GM08714 (cell line): ENCODE measurements around the gene FAM53C.
A peak's percentile ranks its signal among the peaks of the same experiment; 100 is the strongest.
"Not testable (repeated sequence)": the region's sequence is repeated elsewhere in the genome, so short reads cannot be mapped to it uniquely, and the experiment has no call there.

Source experiments
- H3K4me3 ChIP-seq: fragments of 200-500 bp; sonication (Bioruptor generic); 2 replicates; pipeline ENCODE4 v1.5.1; 2014; ENCODE audit warnings: mild to moderate bottlenecking, low read length, inconsistent platforms
- ZNF274 ChIP-seq: IDR thresholded peaks from 2 replicates; pipeline ENCODE4 v1.6.1; 2012; ENCODE audit warnings: mild to moderate bottlenecking, low read depth, low read length

FAM53C gene

DNA sequence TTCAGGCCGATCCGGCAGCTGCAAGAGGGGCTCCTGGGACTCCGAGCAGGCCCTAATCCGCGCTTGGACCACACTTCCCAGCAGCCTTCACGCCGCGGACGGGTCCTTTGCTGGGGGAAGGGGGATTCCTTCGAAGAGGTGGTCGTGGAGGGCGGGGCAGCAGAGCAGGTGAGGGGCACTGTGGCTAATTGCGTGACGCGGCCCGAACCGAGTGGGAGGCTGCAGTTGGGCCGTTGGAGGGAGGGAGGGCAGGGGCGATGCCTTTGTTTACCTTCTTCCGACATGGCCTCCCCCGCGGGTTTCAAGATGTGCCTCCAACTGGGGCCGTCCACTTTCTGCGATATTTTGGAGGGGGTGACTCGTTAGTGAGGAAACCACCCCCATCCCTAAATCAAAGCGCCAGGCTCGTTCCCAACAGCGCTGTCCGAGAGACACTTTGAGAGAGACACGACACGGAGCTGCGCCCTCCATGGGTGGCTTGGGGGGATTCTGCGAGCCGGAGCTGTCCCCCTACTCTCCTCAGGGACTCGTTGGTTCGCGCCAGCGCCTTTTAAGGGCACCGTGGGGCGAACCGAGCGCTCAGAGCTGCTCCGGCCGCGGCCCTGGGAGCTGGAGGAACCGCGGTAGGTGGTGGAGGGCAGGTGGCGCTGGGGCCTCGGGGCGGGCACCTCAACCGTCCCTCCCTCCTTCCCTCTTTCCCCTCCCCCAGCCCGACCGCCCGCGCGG lies at the start of gene FAM53C:
Gene FAM53C (plus strand): TSS at position 582 of the 726 bp plus-strand sequence. CDS start 3,070 bp downstream, outside the sequence.
- TF ChIP-seq ZNF274, result no peak

GRCh38 chr5:138289296-138289695 lies 48.8 kb upstream of the FAM53C start:
- TF ChIP-seq ZNF274, result no peak
- no peak overlapping the region for H3K4me3 ChIP-seq

More for the DNA sequence above, at the start of gene FAM53C:
- H3K4me3 ChIP-seq, result peak within 1 kb of the TSS; percentile 81

GRCh38 chr5:138303372-138303771 lies 34.7 kb upstream of the FAM53C start:
- no peak for TF ChIP-seq ZNF274

DNA sequence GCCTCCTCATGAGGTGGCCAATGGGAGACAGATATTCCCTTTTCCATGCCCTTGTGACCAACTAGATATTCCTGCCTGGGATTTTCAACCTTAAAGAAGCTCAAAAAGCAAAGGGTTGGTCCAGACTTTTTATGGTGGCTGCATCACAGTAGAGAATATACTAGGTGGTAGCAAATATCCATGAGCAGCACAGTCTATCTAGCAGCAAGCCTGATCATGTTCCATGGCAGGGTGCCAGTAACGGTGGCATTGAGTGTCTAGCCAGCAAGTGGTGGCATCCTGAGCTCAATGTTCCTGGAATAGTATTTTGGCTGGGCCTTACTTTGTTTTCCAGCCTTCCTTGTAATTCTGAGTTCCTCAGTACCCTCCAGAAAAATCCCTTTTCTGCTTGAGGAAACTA lies 32.3 kb upstream of the FAM53C start:
- no peak overlapping the region for H3K4me3 ChIP-seq
- no peak for TF ChIP-seq ZNF274

More at GRCh38 chr5:138303372-138303771, 34.7 kb upstream of the FAM53C start:
- H3K4me3 ChIP-seq, result no peak overlapping the region

DNA sequence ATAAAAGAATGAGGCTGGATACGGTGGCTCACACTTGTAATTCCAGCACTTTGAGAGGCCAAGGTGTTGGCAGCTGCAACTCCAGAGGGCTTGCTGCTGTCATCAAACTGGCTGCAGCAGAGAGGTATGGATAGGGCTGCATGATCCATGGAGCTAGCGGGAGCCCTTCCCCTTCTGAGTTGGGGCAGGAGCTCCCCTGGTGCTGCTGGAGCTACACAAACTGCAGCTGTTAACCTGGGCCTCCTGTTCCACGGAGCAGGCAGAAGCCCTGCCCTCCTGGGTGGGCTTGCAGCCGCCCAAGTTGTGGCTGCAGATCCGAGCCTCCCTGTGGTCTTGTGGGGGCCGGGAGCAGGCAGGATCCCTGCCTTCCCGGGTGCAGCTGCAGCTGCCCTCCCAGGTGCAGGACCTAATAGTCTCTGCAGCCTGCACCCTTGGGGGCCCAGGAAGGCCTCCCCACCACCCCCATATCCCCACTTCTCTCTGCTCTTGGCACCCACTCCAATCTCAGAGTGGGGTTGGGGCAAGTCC lies 22.3 kb upstream of the FAM53C start:
- TF ChIP-seq ZNF274, result no peak
- no peak overlapping the region for H3K4me3 ChIP-seq

DNA sequence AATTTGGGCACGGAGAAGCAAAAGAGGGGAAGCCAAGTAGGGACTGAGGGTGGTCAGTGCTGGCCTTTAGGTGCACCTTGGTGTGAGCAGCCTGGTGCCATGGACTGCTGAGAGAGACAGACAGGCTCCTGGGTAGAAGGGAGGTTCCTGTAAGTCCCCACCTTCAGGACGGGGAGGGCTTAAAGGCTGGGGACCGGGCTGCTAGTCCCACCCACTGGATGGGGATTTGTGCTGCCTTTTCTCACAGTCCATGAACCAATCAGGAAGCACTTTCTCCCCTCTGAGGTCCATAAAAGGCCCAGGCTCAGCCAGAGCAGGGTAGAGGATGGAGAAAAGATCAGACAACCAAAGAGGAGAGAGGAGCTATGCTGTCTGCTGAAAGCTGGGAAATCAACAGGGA lies 21.7 kb upstream of the FAM53C start:
- no peak for TF ChIP-seq ZNF274
- H3K4me3 ChIP-seq, result no peak overlapping the region

- H3K4me3 ChIP-seq, result not testable (repeated sequence)
Observed at GRCh38 chr5:138318211-138318610, 19.9 kb upstream of the FAM53C start.

DNA sequence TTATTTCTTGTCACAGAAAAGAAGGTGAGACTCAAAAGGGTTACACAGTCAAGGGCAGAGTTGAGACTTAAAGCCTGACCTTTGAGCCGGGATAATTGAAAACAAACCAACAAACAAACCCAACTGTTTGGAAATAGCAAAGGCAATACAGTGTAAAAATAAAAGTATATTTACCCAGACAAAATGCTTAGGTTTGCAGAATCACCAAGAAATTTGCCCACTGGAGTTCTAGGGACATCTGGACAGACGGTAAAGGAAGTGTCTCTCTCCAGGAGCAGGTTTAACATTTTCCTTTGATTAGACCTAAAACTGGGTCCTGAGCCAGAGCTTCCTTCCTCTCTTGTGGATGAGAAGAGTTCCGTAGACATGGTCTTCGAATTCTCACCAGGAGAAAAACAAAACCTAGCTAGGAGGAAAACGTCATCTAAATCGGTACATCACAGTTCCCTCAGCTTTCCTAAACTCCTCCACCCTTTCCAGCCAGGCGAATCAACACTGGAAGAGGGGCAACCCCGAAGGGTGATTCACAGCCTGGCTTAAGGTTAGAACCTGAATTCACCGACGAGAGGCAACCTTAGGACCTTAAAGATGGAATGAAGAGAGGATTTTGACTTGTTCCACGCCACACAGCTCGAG lies 7.1 kb upstream of the FAM53C start:
- TF ChIP-seq ZNF274, result no peak
- H3K4me3 ChIP-seq, result peak overlapping the region; percentile 82

DNA sequence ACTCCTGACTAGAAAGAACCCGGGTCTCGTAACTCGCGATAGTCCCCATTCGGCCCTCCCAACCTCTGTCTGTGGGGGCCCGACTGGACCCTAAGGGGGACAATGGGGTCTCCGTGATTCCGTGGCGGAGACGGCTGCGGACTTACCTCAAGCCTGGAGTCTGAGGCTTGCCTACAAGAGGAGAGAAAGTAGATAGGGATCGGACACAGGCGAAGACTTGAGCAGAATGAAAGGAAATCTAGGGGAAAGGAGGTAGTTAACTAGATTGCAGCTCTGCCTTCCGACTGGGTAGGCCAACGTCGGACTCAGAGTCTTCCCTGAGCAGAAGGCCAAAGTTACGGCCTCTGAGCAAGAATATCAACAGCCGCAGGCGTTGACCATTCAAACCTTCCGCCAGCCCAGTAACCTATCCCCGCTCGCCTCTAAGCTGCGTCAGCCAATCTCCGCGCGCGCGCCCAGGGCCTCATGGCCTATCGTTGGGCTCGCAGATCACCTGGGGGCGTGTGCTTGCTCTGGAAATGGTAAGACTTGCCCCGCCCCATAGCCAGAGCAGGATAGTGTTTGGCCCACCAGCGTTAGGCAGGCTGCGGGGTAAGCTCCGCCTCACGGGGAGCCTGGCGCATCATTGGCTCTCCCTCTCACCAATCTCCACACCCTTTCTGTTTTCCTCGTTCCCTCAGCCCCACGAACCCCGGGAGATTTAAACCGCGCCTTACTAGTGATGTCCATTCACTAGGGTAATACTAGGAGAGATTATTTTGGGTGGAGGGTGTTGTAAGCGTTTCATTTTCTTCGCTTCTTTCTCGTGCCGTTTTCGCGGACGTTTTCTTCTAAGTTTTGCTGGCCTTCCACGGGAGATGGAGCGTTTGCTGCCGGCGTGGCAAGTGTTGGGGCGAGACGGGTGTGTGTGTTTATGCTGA lies 6.4 kb upstream of the FAM53C start, which contains the start of gene CDC25C:
Gene CDC25C (minus strand): TSS at position 356 of the 920 bp plus-strand sequence. CDS start 624 bp downstream, outside the sequence.
- H3K4me3 ChIP-seq, result peak within 1 kb of the TSS; percentile 89
- no peak for TF ChIP-seq ZNF274

DNA sequence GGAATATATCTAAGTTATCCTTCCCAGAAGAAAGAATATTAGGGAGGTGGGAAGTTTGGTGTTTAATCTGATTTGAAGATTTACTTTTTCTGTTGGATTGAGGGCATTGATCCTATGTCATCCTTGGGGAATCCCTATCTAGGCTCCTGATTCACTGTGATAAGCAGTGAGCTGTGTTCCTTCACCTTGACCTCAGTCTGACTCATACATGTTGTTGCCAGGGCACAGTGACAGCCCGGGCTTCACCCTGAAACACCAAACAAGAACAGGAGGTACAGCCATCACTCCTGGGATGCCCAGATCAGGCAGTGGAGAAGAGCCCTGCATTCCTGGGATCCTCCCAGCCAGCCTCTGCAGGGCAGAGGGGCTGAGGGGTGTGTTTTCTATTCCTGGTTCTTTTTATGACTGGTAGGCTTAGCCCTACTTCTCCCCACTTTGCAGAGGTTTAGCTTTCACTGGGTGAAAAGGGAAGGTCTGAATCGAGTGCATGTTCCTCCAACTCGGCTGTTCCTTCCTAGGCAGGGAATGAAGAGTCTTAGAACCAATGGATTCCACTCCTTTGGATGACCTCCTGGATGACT lies 3.1 kb upstream of the FAM53C start:
- H3K4me3 ChIP-seq, result no peak overlapping the region
- no peak for TF ChIP-seq ZNF274

DNA sequence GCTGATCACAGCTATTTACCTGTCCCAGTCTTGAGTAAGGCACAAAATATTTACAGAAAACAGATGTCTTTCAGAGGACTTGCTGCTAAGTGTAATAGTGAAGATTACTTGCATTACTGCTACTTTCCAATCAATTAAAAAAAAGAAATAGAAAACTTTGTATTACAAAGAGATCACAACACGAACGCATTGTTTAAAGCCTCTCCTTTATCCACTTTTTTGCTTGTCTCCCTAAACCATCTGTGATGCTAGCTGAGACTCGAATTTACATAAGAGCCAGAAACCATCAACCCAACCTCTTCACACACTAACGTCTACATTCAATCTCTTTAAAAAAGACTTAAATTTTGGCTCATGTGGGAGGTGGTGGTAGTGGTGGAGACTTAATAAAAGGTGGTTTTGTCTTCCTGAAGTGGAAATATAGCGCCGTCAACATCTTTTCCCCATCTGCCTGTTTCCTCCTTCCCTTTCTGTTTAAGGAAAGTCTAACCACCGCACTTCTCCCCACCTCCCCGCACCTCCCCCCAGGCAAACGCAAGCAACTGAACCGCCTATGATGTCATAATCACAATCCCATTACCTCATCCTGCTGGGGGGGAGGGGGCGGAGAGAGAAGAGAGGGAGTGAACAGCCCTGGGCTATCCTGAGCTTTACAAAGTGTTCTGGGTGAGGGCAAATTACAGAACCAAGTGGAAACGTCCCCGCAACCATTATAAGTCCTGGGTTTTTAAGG lies 948 bp upstream of the FAM53C start:
- H3K4me3 ChIP-seq, result peak overlapping the region; percentile 81
- TF ChIP-seq ZNF274, result no peak

DNA sequence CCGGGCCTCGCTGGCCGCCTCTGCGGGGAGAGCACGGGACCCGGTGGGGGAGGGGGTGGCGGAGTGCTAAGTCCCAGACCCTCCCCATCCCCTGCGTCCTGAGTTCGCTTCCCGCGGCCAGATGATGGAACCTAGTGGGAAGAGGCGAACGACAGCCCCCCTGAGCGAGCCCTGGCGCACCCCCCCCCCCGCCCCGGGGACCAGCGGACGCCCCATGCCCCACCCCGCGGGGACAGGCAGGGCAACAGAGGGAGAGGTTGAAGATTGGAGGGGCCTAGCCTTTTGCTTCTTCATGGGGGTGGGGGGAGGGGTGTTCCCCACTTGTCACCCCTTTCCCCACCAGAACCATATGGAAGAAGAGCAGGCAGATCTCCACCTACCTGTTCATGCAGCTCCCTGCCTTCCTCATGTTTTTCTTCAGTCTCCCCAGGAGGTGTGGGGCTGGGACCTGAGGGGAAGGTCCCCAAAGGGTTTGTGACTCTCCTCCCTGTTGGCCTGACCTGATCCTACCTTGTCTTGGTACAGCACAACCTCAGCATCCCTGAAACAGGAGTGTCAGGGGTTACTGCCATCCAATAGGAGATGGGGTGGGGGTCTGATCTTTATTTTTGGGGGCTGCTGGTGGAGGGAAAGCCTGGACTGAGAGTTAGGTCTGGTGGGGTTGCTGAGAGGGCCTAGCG lies 485 bp downstream of the FAM53C start:
- no peak for TF ChIP-seq ZNF274
- H3K4me3 ChIP-seq, result peak overlapping the region; percentile 81

DNA sequence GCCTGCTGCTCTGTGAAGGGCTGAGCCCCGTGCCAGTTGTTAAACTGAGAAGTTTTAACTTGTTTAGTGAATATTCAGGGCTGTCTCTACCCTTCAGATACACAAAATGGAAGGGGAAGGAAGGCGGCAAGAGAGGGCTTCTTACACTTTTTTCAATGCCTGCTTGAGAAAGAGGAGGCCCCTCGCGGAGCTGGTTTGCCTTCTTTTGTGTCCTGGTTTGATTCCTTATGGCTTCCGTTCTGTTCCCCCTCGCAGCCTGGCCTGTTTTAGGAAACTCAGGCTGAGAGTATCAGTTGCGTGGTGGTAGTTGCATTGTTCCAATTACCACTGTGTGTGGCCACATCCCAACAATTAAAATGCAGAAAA lies 1.0 kb downstream of the FAM53C start:
- peak overlapping the region; percentile 81 for H3K4me3 ChIP-seq
- TF ChIP-seq ZNF274, result no peak
